Cardiac muscle cell (in vitro differentiated cells and primary cell): ENCODE results near the gene SKI. TPM values are rescaled to one million over a fixed set of nuclear protein-coding genes. Genes with fewer than 3 reads are reported as not detected.
A peak's percentile ranks its signal among the peaks of the same experiment; 100 is the strongest.

Experiments
- DNase-seq, 2 donors: peaks; one replicate each; pipeline versions ENCODE4 v3.0.0 to v3.0.0-alpha.2; 2010 to 2017; ENCODE audit warnings: low read depth in 1 of 2, low spot score in 1 of 2
- H3K27ac ChIP-seq: fragments of 200-600 bp; sonication (generic); 2 replicates; pipeline ENCODE4 v1.5.1; 2016
- H3K27me3 ChIP-seq: fragments of 200-600 bp; sonication (generic); 2 replicates; pipeline ENCODE4 v1.6.0; 2016; ENCODE audit warnings: control low read depth
- H3K36me3 ChIP-seq: fragments of 200-600 bp; sonication (generic); 2 replicates; pipeline ENCODE4 v1.5.1; 2016; ENCODE audit warnings: control low read depth
- H3K4me1 ChIP-seq: fragments of 200-600 bp; sonication (generic); 2 replicates; pipeline ENCODE4 v1.8.1; 2017; ENCODE audit warnings: low read depth, mild to moderate bottlenecking, mixed run types
- H3K4me3 ChIP-seq: fragments of 200-600 bp; sonication (generic); 2 replicates; pipeline ENCODE4 v1.5.1; 2016; ENCODE audit warnings: mild to moderate bottlenecking
- H3K9me3 ChIP-seq: fragments of 200-600 bp; sonication (generic); 2 replicates; pipeline ENCODE4 v1.5.1; 2017; ENCODE audit warnings: low read depth, mild to moderate bottlenecking, control low read depth
- CTCF ChIP-seq: IDR thresholded peaks from 2 replicates; pipeline ENCODE4 v1.5.1; 2012; ENCODE audit warnings: low read depth, mild to moderate bottlenecking, low read length
- polyA plus RNA-seq: library from polyadenylated mRNA; unstranded; fragments of >200 nt; fragmentation: Nextera tagmentation; extraction: Ambion mirVana; gene quantifications from 2 replicates; pipeline ENCODE4 v1.2.1, GENCODE V29; 2016
- total RNA-seq: library from RNA; depleted of rRNA; stranded (reverse); fragments of >200 nt; gene quantifications from 2 replicates; pipeline ENCODE4 v1.2.3, GENCODE V29; 2016

Gene SKI
- total and polyA plus RNA-seq, 2 experiments from 2014 or later, result 2.7 to 31.9 TPM

GRCh38 chr1:2290171-2290578 lies 62.1 kb downstream of the SKI start:
- H3K4me3 ChIP-seq, result no peak overlapping the region
- H3K27ac ChIP-seq, result no peak overlapping the region
- no peak for TF ChIP-seq CTCF
- H3K4me1 ChIP-seq, result peaks cover 22% of the 10 kb centered on the region
- H3K9me3 ChIP-seq, result no peaks in the 10 kb centered on the region
- H3K27me3 ChIP-seq, result no peaks in the 10 kb centered on the region
- no peaks in the 10 kb centered on the region for H3K36me3 ChIP-seq
- DNase-seq, result no peak

GRCh38 chr1:2290595-2291510 lies 62.7 kb downstream of the SKI start:
- peak in 1 of 2 donors; percentile 98 for DNase-seq
- no peak for TF ChIP-seq CTCF
- Histone ChIP-seq H3K27me3 (no peaks in the 10 kb centered on the region), H3K4me3 (no peak overlapping the region), H3K4me1 (peaks cover 22% of the 10 kb centered on the region), H3K27ac (no peak overlapping the region), H3K9me3 (no peaks in the 10 kb centered on the region), H3K36me3 (no peaks in the 10 kb centered on the region)

- Histone ChIP-seq H3K4me1 (peaks cover 22% of the 10 kb centered on the region), H3K4me3 (no peak overlapping the region), H3K27ac (no peak overlapping the region), H3K27me3 (no peaks in the 10 kb centered on the region), H3K9me3 (no peaks in the 10 kb centered on the region), H3K36me3 (no peaks in the 10 kb centered on the region)
- no peak for TF ChIP-seq CTCF
- DNase-seq, result no peak
Measured at GRCh38 chr1:2291577-2291976, 63.5 kb downstream of the SKI start.

GRCh38 chr1:2292725-2293450 lies 64.8 kb downstream of the SKI start:
- TF ChIP-seq CTCF, result no peak
- no peak for DNase-seq
- no peaks in the 10 kb centered on the region for H3K9me3 ChIP-seq
- no peak overlapping the region for H3K4me3 ChIP-seq
- peaks cover 22% of the 10 kb centered on the region for H3K4me1 ChIP-seq
- no peak overlapping the region for H3K27ac ChIP-seq
- no peaks in the 10 kb centered on the region for H3K27me3 ChIP-seq
- H3K36me3 ChIP-seq, result no peaks in the 10 kb centered on the region

GRCh38 chr1:2294033-2294724 lies 66.1 kb downstream of the SKI start:
- Histone ChIP-seq H3K27ac (no peak overlapping the region), H3K4me3 (no peak overlapping the region), H3K36me3 (no peaks in the 10 kb centered on the region), H3K4me1 (peaks cover 14% of the 10 kb centered on the region), H3K9me3 (no peaks in the 10 kb centered on the region), H3K27me3 (no peaks in the 10 kb centered on the region)
- no peak for TF ChIP-seq CTCF
- DNase-seq, result peak in 1 of 2 donors; percentile 37
